ENCODE measurements around the gene TAS2R41.

TAS2R41 gene

GRCh38 chr7:143493751-143494150 is 16.1 kb downstream of the TAS2R41 start:
- DNase-seq (ENCODE audit: low spot score) = no peak

- DNase-seq (ENCODE audit: low spot score) = no peak
These were observed 16.9 kb downstream of the TAS2R41 start for GRCh38 chr7:143494622-143495021.

- DNase-seq (ENCODE audit: low spot score) = no peak
These were observed 18.2 kb downstream of the TAS2R41 start for GRCh38 chr7:143495851-143496250.

GRCh38 chr7:143496263-143496662 is 18.6 kb downstream of the TAS2R41 start:
- DNase-seq (ENCODE audit: low spot score) = no peak

- DNase-seq (ENCODE audit: low spot score) = no peak
These were observed 19.5 kb downstream of the TAS2R41 start for GRCh38 chr7:143497008-143497795.

- DNase-seq (ENCODE audit: low spot score) = no peak
These were observed 21.6 kb downstream of the TAS2R41 start for GRCh38 chr7:143499246-143499645.

- DNase-seq (ENCODE audit: low spot score) = no peak
These were observed 22.2 kb downstream of the TAS2R41 start for GRCh38 chr7:143499743-143500348.

- no peak for DNase-seq (ENCODE audit: low spot score)
These were observed 25.6 kb downstream of the TAS2R41 start for GRCh38 chr7:143503261-143503660.

- DNase-seq (ENCODE audit: low spot score) = no peak
These were observed 26.7 kb downstream of the TAS2R41 start for GRCh38 chr7:143504215-143504936.

- no peak for DNase-seq (ENCODE audit: low spot score)
These were observed 27.2 kb downstream of the TAS2R41 start for GRCh38 chr7:143504937-143505297.

GRCh38 chr7:143505838-143506237 is 28.2 kb downstream of the TAS2R41 start:
- no peak for DNase-seq (ENCODE audit: low spot score)

- no peak for DNase-seq (ENCODE audit: low spot score)
These were observed 29.4 kb downstream of the TAS2R41 start for GRCh38 chr7:143507094-143507518.

GRCh38 chr7:143507534-143508055 is 29.9 kb downstream of the TAS2R41 start:
- no peak for DNase-seq (ENCODE audit: low spot score)

GRCh38 chr7:143510854-143511592 is 33.4 kb downstream of the TAS2R41 start:
- DNase-seq (ENCODE audit: low spot score) = no peak

- no peak for DNase-seq (ENCODE audit: low spot score)
These were observed 33.9 kb downstream of the TAS2R41 start for GRCh38 chr7:143511593-143512047.

- DNase-seq (ENCODE audit: low spot score) = no peak
These were observed 35.0 kb downstream of the TAS2R41 start for GRCh38 chr7:143512488-143513340.

- no peak for DNase-seq (ENCODE audit: low spot score)
These were observed 36.8 kb downstream of the TAS2R41 start for GRCh38 chr7:143514487-143514886.

GRCh38 chr7:143514995-143515735 is 37.5 kb downstream of the TAS2R41 start:
- DNase-seq (ENCODE audit: low spot score) = no peak

GRCh38 chr7:143516981-143517380 is 39.3 kb downstream of the TAS2R41 start:
- no peak for DNase-seq (ENCODE audit: low spot score)

- DNase-seq (ENCODE audit: low spot score) = no peak
These were observed 40.8 kb downstream of the TAS2R41 start for GRCh38 chr7:143518521-143518920.
